ENCODE data around the gene SLC16A8. TPM values are rescaled to one million over a fixed set of nuclear protein-coding genes. Genes with fewer than 3 reads are reported as not detected.

SLC16A8 gene
- total and polyA plus RNA-seq, 2 experiments from 2014 or later = 0.52 to 0.66 TPM

DNA sequence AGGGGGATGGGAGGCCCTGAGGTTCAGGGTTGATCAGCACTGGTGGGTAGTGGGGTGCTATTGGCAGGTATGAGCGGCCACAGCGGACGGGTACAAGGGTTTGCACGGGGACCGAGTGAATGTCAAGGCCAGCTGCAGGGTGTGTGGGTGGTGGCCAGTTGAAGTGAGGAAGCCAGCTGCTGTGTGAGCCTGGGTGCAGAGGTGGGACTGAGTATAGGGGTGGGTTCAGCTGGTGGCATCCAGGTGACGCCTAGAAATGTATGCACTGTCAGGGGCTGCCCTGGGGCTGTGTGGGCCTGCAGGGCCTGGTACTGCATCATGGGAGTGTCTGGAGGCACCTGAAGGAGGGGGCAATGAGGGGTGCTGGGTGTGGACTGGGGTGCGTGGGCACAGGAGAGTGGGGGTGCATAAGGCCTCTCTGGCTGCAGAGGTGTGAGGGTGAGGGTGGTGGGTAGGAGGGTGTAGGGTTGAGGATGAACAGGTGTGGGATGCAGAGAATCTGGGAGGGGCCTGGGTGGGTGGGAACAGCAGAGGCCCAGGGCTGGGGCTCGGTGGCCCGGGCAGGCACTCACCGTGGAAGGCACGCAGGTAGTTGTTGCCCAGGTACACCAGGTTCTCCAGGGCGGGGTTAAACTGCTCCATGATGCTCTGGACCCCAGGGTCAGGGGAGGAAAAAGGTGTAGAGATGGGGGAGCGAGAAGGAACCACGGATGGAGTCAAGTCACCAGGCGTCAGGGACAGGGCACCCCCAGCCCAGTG is 24.8 kb upstream of the SLC16A8 start:
- ATAC-seq (no peak), DNase-seq (ENCODE audit: low spot score) (no peak)
- H4K20me1 ChIP-seq (replicated peaks; ENCODE audit: insufficient read depth) = no peaks in the 10 kb centered on the region
- Mint-ChIP-seq H3K9me3 (peaks cover 5% of the 10 kb centered on the region; the same call in 2 of the 3 replicates), H3K4me1 (peaks cover 9% of the 10 kb centered on the region; the same call in 2 of the 3 replicates), H3K27me3 (ENCODE audit: insufficient read depth, low read depth, poor library complexity) (peaks cover 29% of the 10 kb centered on the region), H3K27ac (no peak overlapping the region), H3K36me3 (ENCODE audit: low read depth) (peaks cover 3% of the 10 kb centered on the region; the same call in 1 of the 3 replicates), H3K4me3 (no peak overlapping the region)
- no peak overlapping the region for H3K4me2 ChIP-seq
- no peak overlapping the region for H2AFZ ChIP-seq
- H3K4me1 ChIP-seq (ENCODE audit: insufficient read depth) = peaks cover 8% of the 10 kb centered on the region; the same call in 1 of the 2 replicates
- no peak for TF ChIP-seq EZH2 (IDR thresholded peaks at IDR 0.05; ENCODE audit: low read depth, unreplicated experiment)
- TF ChIP-seq, protein P1, sequence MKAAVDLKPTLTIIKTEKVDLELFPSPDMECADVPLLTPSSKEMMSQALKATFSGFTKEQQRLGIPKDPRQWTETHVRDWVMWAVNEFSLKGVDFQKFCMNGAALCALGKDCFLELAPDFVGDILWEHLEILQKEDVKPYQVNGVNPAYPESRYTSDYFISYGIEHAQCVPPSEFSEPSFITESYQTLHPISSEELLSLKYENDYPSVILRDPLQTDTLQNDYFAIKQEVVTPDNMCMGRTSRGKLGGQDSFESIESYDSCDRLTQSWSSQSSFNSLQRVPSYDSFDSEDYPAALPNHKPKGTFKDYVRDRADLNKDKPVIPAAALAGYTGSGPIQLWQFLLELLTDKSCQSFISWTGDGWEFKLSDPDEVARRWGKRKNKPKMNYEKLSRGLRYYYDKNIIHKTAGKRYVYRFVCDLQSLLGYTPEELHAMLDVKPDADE (IDR thresholded peaks at IDR 0.05) = no peak
- TF ChIP-seq, protein P2, sequence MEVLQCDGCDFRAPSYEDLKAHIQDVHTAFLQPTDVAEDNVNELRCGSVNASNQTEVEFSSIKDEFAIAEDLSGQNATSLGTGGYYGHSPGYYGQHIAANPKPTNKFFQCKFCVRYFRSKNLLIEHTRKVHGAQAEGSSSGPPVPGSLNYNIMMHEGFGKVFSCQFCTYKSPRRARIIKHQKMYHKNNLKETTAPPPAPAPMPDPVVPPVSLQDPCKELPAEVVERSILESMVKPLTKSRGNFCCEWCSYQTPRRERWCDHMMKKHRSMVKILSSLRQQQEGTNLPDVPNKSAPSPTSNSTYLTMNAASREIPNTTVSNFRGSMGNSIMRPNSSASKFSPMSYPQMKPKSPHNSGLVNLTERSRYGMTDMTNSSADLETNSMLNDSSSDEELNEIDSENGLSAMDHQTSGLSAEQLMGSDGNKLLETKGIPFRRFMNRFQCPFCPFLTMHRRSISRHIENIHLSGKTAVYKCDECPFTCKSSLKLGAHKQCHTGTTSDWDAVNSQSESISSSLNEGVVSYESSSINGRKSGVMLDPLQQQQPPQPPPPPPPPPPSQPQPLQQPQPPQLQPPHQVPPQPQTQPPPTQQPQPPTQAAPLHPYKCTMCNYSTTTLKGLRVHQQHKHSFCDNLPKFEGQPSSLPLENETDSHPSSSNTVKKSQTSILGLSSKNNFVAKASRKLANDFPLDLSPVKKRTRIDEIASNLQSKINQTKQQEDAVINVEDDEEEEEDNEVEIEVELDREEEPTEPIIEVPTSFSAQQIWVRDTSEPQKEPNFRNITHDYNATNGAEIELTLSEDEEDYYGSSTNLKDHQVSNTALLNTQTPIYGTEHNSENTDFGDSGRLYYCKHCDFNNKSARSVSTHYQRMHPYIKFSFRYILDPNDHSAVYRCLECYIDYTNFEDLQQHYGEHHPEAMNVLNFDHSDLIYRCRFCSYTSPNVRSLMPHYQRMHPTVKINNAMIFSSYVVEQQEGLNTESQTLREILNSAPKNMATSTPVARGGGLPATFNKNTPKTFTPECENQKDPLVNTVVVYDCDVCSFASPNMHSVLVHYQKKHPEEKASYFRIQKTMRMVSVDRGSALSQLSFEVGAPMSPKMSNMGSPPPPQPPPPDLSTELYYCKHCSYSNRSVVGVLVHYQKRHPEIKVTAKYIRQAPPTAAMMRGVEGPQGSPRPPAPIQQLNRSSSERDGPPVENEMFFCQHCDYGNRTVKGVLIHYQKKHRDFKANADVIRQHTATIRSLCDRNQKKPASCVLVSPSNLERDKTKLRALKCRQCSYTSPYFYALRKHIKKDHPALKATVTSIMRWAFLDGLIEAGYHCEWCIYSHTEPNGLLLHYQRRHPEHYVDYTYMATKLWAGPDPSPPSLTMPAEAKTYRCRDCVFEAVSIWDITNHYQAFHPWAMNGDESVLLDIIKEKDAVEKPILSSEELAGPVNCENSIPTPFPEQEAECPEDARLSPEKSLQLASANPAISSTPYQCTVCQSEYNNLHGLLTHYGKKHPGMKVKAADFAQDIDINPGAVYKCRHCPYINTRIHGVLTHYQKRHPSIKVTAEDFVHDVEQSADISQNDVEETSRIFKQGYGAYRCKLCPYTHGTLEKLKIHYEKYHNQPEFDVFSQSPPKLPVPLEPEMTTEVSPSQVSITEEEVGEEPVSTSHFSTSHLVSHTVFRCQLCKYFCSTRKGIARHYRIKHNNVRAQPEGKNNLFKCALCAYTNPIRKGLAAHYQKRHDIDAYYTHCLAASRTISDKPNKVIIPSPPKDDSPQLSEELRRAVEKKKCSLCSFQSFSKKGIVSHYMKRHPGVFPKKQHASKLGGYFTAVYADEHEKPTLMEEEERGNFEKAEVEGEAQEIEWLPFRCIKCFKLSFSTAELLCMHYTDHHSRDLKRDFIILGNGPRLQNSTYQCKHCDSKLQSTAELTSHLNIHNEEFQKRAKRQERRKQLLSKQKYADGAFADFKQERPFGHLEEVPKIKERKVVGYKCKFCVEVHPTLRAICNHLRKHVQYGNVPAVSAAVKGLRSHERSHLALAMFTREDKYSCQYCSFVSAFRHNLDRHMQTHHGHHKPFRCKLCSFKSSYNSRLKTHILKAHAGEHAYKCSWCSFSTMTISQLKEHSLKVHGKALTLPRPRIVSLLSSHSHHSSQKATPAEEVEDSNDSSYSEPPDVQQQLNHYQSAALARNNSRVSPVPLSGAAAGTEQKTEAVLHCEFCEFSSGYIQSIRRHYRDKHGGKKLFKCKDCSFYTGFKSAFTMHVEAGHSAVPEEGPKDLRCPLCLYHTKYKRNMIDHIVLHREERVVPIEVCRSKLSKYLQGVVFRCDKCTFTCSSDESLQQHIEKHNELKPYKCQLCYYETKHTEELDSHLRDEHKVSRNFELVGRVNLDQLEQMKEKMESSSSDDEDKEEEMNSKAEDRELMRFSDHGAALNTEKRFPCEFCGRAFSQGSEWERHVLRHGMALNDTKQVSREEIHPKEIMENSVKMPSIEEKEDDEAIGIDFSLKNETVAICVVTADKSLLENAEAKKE (CRISPR knock-in tag; IDR thresholded peaks at IDR 0.05) = no peak
- TF ChIP-seq NANOG (IDR thresholded peaks at IDR 0.05; ENCODE audit: borderline replicate concordance) = no peak
- no peak for TF ChIP-seq STAT1 (IDR thresholded peaks at IDR 0.05; ENCODE audit: unreplicated experiment)
- no peak for TF ChIP-seq JUNB (IDR thresholded peaks at IDR 0.05; ENCODE audit: unreplicated experiment)
- no peak for TF ChIP-seq CREB1 (CRISPR knock-in tag; IDR thresholded peaks at IDR 0.05; ENCODE audit: low read depth)
- no peak for TF ChIP-seq POLR2AphosphoS5 (IDR thresholded peaks at IDR 0.05; ENCODE audit: low read depth)
- no peak for TF ChIP-seq EZH2phosphoT487 (IDR thresholded peaks at IDR 0.05; ENCODE audit: unreplicated experiment)
- TF ChIP-seq, protein P3, sequence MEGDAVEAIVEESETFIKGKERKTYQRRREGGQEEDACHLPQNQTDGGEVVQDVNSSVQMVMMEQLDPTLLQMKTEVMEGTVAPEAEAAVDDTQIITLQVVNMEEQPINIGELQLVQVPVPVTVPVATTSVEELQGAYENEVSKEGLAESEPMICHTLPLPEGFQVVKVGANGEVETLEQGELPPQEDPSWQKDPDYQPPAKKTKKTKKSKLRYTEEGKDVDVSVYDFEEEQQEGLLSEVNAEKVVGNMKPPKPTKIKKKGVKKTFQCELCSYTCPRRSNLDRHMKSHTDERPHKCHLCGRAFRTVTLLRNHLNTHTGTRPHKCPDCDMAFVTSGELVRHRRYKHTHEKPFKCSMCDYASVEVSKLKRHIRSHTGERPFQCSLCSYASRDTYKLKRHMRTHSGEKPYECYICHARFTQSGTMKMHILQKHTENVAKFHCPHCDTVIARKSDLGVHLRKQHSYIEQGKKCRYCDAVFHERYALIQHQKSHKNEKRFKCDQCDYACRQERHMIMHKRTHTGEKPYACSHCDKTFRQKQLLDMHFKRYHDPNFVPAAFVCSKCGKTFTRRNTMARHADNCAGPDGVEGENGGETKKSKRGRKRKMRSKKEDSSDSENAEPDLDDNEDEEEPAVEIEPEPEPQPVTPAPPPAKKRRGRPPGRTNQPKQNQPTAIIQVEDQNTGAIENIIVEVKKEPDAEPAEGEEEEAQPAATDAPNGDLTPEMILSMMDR (conservative IDR thresholded peaks at IDR 0.05; ENCODE audit: low read depth in 2 of 2) = no peak
- TF ChIP-seq ZNF331 (CRISPR knock-in tag; IDR thresholded peaks at IDR 0.05; ENCODE audit: low read depth) = no peak
- TF ChIP-seq ZNF114 (CRISPR knock-in tag; IDR thresholded peaks at IDR 0.05) = no peak
- TF ChIP-seq, protein P4, sequence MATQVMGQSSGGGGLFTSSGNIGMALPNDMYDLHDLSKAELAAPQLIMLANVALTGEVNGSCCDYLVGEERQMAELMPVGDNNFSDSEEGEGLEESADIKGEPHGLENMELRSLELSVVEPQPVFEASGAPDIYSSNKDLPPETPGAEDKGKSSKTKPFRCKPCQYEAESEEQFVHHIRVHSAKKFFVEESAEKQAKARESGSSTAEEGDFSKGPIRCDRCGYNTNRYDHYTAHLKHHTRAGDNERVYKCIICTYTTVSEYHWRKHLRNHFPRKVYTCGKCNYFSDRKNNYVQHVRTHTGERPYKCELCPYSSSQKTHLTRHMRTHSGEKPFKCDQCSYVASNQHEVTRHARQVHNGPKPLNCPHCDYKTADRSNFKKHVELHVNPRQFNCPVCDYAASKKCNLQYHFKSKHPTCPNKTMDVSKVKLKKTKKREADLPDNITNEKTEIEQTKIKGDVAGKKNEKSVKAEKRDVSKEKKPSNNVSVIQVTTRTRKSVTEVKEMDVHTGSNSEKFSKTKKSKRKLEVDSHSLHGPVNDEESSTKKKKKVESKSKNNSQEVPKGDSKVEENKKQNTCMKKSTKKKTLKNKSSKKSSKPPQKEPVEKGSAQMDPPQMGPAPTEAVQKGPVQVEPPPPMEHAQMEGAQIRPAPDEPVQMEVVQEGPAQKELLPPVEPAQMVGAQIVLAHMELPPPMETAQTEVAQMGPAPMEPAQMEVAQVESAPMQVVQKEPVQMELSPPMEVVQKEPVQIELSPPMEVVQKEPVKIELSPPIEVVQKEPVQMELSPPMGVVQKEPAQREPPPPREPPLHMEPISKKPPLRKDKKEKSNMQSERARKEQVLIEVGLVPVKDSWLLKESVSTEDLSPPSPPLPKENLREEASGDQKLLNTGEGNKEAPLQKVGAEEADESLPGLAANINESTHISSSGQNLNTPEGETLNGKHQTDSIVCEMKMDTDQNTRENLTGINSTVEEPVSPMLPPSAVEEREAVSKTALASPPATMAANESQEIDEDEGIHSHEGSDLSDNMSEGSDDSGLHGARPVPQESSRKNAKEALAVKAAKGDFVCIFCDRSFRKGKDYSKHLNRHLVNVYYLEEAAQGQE (IDR thresholded peaks at IDR 0.05; ENCODE audit: unreplicated experiment) = no peak
- H3K27ac ChIP-seq (ENCODE audit: low read depth) = no peak overlapping the region
- no peaks in the 10 kb centered on the region for H3K9me2 ChIP-seq (ENCODE audit: insufficient read depth)
- no peaks in the 10 kb centered on the region for H3K27me3 ChIP-seq (ENCODE audit: insufficient read depth)
- no peaks in the 10 kb centered on the region for H3K36me3 ChIP-seq (ENCODE audit: insufficient read depth)
- no peak overlapping the region for H3K4me3 ChIP-seq
- no peaks in the 10 kb centered on the region for H3K79me2 ChIP-seq (replicated peaks; ENCODE audit: insufficient read depth)
- peaks cover 7% of the 10 kb centered on the region for H3F3A ChIP-seq (replicated peaks; ENCODE audit: low read depth)
